ENCODE measurements around the gene FOXJ3. TPM values are rescaled to one million over a fixed set of nuclear protein-coding genes. Genes with fewer than 3 reads are reported as not detected.

Gene FOXJ3
- total RNA-seq, 1 experiment from 2014 or later = 51.1 TPM

DNA sequence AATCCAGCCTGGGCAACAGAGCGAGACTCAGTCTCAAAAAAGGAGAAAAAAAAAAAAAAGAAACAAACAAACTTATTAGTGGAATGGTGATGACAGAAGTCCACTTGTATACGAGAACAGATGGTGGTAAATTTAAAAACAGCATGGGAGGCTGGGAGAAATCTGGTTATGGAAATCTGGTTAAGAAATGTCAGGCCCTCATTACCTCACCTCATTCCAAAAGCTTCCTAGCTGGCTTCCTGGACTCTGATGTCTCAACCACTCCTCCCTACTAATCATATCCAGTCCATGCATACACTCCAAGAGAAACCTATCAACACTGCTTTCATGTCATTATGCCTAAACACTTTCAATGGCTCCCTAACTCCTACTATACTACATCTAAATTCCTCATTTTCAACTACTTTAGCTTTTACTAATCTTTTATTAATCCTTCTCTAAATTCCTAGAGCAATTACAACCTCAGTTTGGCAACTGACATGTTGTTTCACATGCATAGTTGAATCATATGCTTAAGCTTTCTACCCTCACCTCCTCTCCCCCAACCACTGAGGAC is 52.9 kb downstream of the FOXJ3 start:
- H3K4me1 ChIP-seq (ENCODE audit: control insufficient read depth in 1 of 2, insufficient read depth in 2 of 2, low read length in 2 of 2) = 0 out of 4 replicates have a peak, but pooled peaks cover 0 to 6% of the 10 kb centered on the region in 2 experiments
- H3K27me3 ChIP-seq (ENCODE audit: insufficient read depth, low read length) = no peaks in the 10 kb centered on the region
- H3K4me3 ChIP-seq (replicated peaks in 1 of 2; ENCODE audit: low read depth in 1 of 2, low read length in 2 of 2) = no peak overlapping the region
- no peak overlapping the region for H3K27ac ChIP-seq (ENCODE audit: low read depth, low read length)
- ChIA-PET RAD21 (ENCODE audit: low non-redundant PET in 1 of 2, low total read pairs in 2 of 2, uncharacterized antibody in 2 of 2, unreplicated experiment in 2 of 2) (no interaction called here), POLR2A (no interaction called here), CTCF (no interaction called here)
- ATAC-seq (no peak), DNase-seq (ENCODE audit: low read depth, low spot score) (no peak)
- no peak overlapping the region for H3K4me2 ChIP-seq (ENCODE audit: low read length)
- H3K79me2 ChIP-seq (ENCODE audit: insufficient read depth, low read length) = peaks cover 86% of the 10 kb centered on the region
- no peaks in the 10 kb centered on the region for H3K9me3 ChIP-seq (ENCODE audit: control insufficient read depth in 1 of 2, insufficient read depth in 1 of 2, low read depth in 1 of 2, low read length in 2 of 2)
- no peaks in the 10 kb centered on the region for H3K9me2 ChIP-seq (ENCODE audit: insufficient read depth)
- H4K20me1 ChIP-seq (ENCODE audit: insufficient read depth) = peaks cover 27% of the 10 kb centered on the region; the same call in 1 of the 2 replicates
- intact Hi-C loops (cut with micrococcal nuclease) = no loop called here
- no peaks in the 10 kb centered on the region for H3K36me3 ChIP-seq (ENCODE audit: control insufficient read depth in 1 of 2, insufficient read depth in 2 of 2, low read length in 2 of 2)
- BruUV-seq (replicated peaks) = no TSS peak
- H2AFZ ChIP-seq (ENCODE audit: low read depth, low read length, poor library complexity, severe bottlenecking) = no peak overlapping the region
- TF ChIP-seq SIN3A (IDR thresholded peaks at IDR 0.05; ENCODE audit: low read depth) = no peak
- no peak for TF ChIP-seq YY1 (IDR thresholded peaks at IDR 0.05; ENCODE audit: extremely low read depth, insufficient replicate concordance, low read depth, low read length)
- TF ChIP-seq, protein P1, sequence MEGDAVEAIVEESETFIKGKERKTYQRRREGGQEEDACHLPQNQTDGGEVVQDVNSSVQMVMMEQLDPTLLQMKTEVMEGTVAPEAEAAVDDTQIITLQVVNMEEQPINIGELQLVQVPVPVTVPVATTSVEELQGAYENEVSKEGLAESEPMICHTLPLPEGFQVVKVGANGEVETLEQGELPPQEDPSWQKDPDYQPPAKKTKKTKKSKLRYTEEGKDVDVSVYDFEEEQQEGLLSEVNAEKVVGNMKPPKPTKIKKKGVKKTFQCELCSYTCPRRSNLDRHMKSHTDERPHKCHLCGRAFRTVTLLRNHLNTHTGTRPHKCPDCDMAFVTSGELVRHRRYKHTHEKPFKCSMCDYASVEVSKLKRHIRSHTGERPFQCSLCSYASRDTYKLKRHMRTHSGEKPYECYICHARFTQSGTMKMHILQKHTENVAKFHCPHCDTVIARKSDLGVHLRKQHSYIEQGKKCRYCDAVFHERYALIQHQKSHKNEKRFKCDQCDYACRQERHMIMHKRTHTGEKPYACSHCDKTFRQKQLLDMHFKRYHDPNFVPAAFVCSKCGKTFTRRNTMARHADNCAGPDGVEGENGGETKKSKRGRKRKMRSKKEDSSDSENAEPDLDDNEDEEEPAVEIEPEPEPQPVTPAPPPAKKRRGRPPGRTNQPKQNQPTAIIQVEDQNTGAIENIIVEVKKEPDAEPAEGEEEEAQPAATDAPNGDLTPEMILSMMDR (IDR thresholded peaks at IDR 0.05 in 2 of 3, conservative IDR thresholded peaks at IDR 0.05 in 1 of 3; ENCODE audit: borderline replicate concordance in 1 of 3, insufficient read depth in 1 of 3, low read depth in 2 of 3, low read length in 2 of 3) = no peak
- TF ChIP-seq CEBPB (IDR thresholded peaks at IDR 0.05; ENCODE audit: low read depth) = no peak
- TF ChIP-seq, protein P2, sequence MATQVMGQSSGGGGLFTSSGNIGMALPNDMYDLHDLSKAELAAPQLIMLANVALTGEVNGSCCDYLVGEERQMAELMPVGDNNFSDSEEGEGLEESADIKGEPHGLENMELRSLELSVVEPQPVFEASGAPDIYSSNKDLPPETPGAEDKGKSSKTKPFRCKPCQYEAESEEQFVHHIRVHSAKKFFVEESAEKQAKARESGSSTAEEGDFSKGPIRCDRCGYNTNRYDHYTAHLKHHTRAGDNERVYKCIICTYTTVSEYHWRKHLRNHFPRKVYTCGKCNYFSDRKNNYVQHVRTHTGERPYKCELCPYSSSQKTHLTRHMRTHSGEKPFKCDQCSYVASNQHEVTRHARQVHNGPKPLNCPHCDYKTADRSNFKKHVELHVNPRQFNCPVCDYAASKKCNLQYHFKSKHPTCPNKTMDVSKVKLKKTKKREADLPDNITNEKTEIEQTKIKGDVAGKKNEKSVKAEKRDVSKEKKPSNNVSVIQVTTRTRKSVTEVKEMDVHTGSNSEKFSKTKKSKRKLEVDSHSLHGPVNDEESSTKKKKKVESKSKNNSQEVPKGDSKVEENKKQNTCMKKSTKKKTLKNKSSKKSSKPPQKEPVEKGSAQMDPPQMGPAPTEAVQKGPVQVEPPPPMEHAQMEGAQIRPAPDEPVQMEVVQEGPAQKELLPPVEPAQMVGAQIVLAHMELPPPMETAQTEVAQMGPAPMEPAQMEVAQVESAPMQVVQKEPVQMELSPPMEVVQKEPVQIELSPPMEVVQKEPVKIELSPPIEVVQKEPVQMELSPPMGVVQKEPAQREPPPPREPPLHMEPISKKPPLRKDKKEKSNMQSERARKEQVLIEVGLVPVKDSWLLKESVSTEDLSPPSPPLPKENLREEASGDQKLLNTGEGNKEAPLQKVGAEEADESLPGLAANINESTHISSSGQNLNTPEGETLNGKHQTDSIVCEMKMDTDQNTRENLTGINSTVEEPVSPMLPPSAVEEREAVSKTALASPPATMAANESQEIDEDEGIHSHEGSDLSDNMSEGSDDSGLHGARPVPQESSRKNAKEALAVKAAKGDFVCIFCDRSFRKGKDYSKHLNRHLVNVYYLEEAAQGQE (IDR thresholded peaks at IDR 0.05; ENCODE audit: low read depth) = no peak
- no peak for TF ChIP-seq JUND (IDR thresholded peaks at IDR 0.05)
- no peak for TF ChIP-seq ZFX (IDR thresholded peaks at IDR 0.05)
- TF ChIP-seq ELF1 (IDR thresholded peaks at IDR 0.05; ENCODE audit: borderline replicate concordance, low read depth) = no peak
- TF ChIP-seq EGR1 (IDR thresholded peaks at IDR 0.05; ENCODE audit: low read depth) = no peak
- TF ChIP-seq, protein P3, sequence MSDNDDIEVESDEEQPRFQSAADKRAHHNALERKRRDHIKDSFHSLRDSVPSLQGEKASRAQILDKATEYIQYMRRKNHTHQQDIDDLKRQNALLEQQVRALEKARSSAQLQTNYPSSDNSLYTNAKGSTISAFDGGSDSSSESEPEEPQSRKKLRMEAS (IDR thresholded peaks at IDR 0.05) = no peak
- no peak for TF ChIP-seq RAD21 (IDR thresholded peaks at IDR 0.05; ENCODE audit: low read depth)
- TF ChIP-seq POLR2A (IDR thresholded peaks at IDR 0.05; ENCODE audit: borderline replicate concordance, extremely low read depth, insufficient read depth, insufficient read length) = no peak
- TF ChIP-seq, protein P4, sequence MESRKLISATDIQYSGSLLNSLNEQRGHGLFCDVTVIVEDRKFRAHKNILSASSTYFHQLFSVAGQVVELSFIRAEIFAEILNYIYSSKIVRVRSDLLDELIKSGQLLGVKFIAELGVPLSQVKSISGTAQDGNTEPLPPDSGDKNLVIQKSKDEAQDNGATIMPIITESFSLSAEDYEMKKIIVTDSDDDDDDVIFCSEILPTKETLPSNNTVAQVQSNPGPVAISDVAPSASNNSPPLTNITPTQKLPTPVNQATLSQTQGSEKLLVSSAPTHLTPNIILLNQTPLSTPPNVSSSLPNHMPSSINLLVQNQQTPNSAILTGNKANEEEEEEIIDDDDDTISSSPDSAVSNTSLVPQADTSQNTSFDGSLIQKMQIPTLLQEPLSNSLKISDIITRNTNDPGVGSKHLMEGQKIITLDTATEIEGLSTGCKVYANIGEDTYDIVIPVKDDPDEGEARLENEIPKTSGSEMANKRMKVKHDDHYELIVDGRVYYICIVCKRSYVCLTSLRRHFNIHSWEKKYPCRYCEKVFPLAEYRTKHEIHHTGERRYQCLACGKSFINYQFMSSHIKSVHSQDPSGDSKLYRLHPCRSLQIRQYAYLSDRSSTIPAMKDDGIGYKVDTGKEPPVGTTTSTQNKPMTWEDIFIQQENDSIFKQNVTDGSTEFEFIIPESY (IDR thresholded peaks at IDR 0.05; ENCODE audit: extremely low read depth, insufficient replicate concordance, low read length) = no peak
- TF ChIP-seq CBX3 (IDR thresholded peaks at IDR 0.05; ENCODE audit: low read depth) = no peak
- no peak for TF ChIP-seq ZNF274 (IDR thresholded peaks at IDR 0.05; ENCODE audit: low read depth, low read length)
- TF ChIP-seq EZH2phosphoT487 (IDR thresholded peaks at IDR 0.05; ENCODE audit: borderline replicate concordance) = no peak
- TF ChIP-seq, protein P5, sequence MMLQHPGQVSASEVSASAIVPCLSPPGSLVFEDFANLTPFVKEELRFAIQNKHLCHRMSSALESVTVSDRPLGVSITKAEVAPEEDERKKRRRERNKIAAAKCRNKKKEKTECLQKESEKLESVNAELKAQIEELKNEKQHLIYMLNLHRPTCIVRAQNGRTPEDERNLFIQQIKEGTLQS (IDR thresholded peaks at IDR 0.05) = no peak
- no peak for TF ChIP-seq POLR2AphosphoS5 (IDR thresholded peaks at IDR 0.05; ENCODE audit: low read depth, low read length)
- no peak for TF ChIP-seq FOSL1 (IDR thresholded peaks at IDR 0.05; ENCODE audit: low read depth)
- no peak for TF ChIP-seq SRF (IDR thresholded peaks at IDR 0.05; ENCODE audit: low read depth)
- H3K9ac ChIP-seq (ENCODE audit: low read length) = no peak overlapping the region
